Measurements from ENCODE around the gene KIDINS220.
"Not testable (repeated sequence)": the region's sequence is repeated elsewhere in the genome, so short reads cannot be mapped to it uniquely, and the experiment has no call there.

Gene KIDINS220

DNA sequence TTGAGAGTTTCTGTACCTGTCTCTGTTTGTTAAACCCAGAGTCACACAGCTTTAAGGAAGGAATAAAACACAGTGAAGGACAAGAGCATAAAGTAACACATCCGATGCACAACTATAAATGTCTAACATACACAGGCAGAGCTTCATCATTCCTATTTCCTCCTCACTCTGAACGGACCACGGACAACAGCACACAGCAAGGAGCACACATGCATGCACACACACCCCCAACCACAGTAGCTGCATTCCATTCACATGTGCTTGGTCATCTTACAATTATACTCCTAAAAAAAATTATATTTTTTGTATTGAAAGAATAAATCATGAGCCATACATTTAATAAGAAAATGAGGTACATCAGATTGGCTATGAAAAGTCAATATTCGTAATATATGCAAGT, 97.3 kb downstream of the KIDINS220 start:
- DNase-seq: no peak

DNA sequence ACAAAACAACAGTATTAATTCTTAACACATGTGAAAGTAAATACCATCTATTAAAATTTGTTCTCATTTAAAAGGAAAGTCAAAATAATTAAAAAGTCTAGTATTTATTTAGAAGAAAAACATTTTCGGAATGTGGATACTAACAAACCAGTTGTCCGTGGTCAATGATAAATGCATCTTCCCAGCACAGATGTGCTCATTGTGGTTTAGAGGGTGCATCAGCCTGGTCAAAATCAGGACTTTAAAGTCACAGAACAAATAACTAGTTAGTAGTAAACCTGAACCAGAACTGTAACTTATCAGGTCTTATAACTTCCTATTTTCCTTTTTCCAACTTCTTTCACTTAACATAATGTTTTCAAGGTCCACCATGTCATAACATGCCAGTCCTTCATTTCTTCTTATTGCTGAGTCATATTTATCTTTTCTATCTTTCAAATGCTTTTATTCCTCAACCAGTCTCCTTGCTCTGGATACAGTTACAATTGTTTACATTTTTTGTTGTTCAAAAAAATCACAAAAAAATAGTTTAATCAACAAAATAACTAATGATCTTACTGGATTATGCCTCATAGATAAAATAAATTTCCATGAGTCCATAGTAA, 99.7 kb downstream of the KIDINS220 start:
- DNase-seq: no peak

- DNase-seq: no peak
These were observed 104.8 kb downstream of the KIDINS220 start for GRCh38 chr2:8732601-8733000.

DNA sequence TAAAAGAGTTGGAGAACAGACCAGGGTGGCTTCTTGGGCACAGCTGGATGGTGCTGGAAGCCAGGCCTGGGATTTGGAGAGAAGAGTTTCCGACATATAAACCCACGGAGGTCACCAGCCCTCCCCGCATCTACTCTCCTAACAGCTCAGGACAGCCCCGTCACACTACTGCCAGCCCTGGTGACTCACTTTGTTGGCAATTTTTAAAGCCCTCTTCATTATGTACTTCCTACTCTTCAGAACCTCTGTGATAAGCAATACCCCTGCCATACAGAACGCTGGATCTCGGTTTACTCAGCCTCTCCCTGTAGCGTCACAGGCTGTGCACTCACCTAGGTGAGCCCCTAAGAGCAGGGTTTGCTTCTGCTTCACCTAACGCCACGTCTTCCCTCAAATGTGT, 107.5 kb downstream of the KIDINS220 start:
- no peak for DNase-seq

DNA sequence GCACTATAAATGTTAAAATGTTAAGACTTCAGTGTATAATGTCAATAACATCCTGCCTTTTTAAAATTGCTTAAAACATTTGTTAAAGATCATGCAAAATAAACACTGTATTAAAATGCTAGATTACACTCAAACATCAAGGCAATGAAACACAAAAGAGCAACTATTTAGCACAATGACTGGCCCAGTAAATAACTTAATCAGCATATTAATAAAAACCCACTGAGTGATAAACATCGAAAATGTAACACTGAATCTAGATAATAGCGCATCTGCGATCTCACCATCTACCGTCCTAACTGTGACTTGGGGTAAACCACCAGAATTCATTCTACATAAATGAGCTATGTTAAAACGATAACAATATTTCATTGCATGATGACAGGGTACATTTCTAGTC, 108.3 kb downstream of the KIDINS220 start:
- DNase-seq: not testable (repeated sequence)

- no peak for DNase-seq
These were observed 109.0 kb downstream of the KIDINS220 start for GRCh38 chr2:8728305-8729015.

GRCh38 chr2:8725838-8726237, 111.6 kb downstream of the KIDINS220 start:
- DNase-seq: no peak

DNA sequence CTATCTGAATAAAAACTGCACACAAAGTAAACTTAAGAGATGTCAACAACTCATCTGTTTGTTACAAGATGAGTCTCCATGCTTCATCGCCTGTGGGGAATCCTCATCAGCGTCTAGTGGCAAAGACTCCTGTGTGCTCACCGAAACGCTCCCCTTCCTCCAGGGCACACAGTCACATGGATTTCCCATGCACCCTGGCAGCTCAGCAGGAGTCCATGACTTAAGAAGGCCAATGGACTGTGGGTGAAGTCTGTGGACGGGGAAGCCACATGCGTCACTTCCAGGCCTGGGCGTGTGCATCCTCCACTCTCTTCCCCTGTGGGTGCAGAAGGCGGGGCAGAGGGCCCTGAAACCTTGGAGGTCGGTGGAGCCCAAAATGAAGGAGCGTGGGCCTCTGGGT, 114.4 kb downstream of the KIDINS220 start:
- no peak for DNase-seq

DNA sequence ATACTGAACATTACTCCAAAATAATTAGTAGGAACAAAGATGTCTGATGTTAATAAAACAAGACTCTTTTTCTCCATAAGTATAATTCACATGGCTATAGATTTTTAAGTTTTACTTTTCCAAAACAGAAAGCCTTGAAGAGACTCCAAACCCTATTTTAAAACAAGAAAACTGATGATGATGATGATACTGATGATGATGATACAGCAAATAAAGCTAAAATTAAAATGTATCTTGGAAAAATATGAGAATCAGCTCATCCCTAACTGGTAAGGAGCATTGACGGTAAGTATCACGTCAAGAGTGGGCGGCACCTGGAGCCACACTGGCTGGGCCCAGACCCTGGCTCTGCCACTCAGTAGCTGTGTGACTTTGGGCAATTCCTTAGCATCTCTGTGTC, 116.0 kb downstream of the KIDINS220 start:
- DNase-seq: no peak

- DNase-seq: no peak
These were observed 116.7 kb downstream of the KIDINS220 start for GRCh38 chr2:8720741-8721140.

- DNase-seq: no peak
These were observed 117.9 kb downstream of the KIDINS220 start for GRCh38 chr2:8719528-8719927.

- no peak for DNase-seq
These were observed 122.4 kb downstream of the KIDINS220 start for GRCh38 chr2:8714971-8715370.

GRCh38 chr2:8714283-8714682, 123.1 kb downstream of the KIDINS220 start:
- no peak for DNase-seq

- DNase-seq: no peak
These were observed 126.5 kb downstream of the KIDINS220 start for GRCh38 chr2:8710951-8711350.

GRCh38 chr2:8709611-8710010, 127.8 kb downstream of the KIDINS220 start:
- DNase-seq: no peak

DNA sequence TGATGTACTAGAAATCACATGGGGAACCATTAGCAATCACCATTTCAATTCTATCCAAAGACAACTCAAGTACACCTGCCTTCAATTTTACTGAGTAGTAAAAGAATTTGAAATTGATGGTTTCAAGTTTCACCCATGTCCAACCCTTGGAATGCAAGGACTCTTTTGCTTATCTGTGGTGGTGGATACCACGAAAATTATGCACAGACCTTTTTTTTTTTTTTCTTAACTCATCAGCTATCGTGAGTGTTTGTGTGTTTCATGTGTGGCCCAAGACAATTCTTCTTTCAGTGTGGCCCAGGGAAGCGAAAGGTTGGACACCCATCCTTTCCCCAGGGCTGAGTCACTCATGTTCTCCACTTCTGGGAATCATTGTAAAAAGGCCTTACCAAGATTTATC, 132.5 kb downstream of the KIDINS220 start:
- no peak for DNase-seq

- DNase-seq: no peak
These were observed 135.6 kb downstream of the KIDINS220 start for GRCh38 chr2:8701681-8702379.

GRCh38 chr2:8699839-8700238, 137.6 kb downstream of the KIDINS220 start:
- DNase-seq: no peak

GRCh38 chr2:8697190-8697589, 140.2 kb downstream of the KIDINS220 start:
- no peak for DNase-seq

DNA sequence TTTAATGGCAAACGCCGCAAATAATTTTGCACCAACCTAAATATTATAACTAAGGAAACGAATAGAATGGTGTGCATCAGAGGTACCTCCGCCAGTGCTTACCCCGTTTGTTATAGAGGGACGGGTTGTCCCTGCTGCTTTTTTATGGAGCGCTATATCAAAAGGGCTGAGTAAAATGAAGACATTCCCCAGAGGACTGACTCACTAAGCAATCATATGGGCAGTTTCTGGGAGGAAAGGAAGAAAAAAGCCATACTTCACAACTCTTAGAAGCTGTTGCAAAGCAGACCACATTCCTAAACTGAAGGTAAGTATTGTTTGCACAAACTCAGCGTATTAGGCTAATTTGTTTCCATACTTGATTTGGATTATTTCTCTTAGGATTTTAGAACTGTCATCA, 142.7 kb downstream of the KIDINS220 start:
- DNase-seq: no peak

DNA sequence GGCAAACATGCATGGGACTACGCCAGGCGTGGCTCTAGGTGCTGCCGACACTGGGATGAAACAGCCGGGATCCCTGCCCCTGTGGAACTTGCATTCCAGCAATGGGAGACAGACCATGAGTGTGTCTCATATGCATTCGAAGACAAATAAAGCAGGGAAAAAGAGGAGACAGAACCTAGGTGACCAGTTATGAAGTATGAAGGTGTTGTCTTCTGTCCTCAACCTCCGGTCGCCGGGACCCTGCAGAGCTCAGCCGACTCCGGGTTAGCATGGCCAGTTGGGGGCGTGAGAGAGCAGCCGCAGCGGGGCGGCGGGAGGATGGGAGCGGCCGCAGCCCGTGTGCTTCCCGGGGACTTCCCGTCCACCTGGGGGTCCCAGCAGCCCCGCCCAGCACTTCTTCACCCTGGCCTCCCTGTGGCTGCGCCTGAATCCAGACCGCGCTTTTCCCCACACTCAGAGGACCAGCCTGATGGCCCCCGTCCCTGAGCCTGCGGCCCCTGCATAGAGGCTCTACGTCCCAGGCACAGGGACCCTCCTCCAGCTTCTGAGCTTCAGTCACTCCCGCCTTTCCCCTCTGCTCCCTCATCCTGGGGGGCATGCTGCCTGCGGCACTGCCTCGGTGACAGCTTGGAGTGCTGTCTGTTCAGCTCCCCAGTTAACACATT, 144.1 kb downstream of the KIDINS220 start:
- peak; percentile 10 to 21 for DNase-seq

GRCh38 chr2:8692783-8693156, 144.6 kb downstream of the KIDINS220 start:
- no peak for DNase-seq

GRCh38 chr2:8691859-8692437, 145.5 kb downstream of the KIDINS220 start:
- DNase-seq: no peak
